GM21576 (cell line): Measurements from ENCODE around the gene PTPN6.
"Not testable (repeated sequence)": the region's sequence is repeated elsewhere in the genome, so short reads cannot be mapped to it uniquely, and the experiment has no call there.

Experiments used
- ATAC-seq: cut with Tn5 transposase; IDR thresholded peaks from one replicate; pipeline ENCODE4 v1.9.1; 2021; ENCODE audit warnings: mild to moderate bottlenecking, moderate library complexity; ENCODE audit not compliant: unreplicated experiment

Gene PTPN6

DNA sequence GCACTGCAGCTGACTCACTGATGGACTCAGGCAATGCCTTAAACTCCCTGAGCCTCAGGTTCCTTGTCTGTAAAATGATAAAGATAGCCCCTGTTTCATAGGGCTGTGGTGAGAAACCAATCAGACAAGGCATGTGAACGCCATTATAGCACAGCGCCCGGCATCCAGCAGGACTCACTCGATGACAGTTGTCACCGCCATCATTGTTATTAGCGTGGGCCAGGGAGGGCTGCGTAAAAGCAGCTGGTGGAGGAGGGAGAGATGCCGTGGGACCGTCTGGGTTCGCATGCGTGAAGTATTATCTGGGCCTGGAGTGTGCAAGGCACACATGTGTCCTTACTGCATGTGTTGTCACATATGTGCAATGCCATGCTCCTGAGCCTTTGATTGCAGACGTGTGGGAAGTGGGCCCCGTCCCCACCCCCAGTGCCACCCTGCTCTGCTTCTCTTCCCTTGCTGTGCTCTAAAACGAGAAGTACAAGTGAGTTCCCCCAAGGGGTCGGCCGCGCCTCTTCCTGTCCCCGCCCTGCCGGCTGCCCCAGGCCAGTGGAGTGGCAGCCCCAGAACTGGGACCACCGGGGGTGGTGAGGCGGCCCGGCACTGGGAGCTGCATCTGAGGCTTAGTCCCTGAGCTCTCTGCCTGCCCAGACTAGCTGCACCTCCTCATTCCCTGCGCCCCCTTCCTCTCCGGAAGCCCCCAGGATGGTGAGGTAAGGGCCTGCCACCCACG, at the start of gene PTPN6:
PTPN6 (plus strand) TSS at position 546 of the 730 bp plus-strand sequence; CDS start at position 703, 157 bp downstream.
- ATAC-seq, result no peak

DNA sequence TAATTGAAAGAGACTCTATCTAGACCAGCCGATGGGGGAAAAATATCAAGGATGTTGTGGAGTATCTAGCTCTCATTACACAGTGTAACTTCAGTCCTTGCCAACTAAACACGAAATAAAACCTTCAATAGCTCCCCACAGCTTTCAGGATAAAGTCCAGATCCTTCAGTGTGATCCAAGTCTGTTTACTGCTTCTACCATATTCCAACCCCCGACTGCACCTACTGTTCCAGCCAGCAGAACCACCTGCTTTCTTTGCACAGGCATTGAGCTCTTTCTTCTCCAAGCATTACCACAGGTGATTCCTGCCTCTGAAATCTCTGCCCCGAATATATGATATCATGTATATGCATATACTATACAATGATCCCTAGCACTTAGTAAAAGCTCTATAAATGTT, 48.7 kb upstream of the PTPN6 start:
- no peak for ATAC-seq

DNA sequence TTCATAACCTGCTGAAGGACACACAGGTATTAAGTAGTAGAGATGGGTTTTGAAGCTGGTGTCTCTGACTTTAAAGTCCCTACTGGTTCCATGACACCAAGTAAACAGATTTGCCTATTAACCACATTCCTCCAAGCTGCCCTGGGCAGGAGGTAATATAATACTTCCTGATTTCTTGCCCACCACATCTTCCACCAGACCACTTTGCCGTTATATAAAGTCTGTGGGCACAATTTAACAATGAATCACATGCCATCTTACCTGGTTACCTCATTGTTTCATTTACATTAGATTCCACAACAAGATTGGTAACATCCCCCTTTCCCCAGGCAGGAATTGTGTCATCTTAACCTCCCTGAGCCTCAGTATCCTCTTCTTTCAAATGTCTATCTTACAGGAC, 47.4 kb upstream of the PTPN6 start:
- ATAC-seq, result no peak

DNA sequence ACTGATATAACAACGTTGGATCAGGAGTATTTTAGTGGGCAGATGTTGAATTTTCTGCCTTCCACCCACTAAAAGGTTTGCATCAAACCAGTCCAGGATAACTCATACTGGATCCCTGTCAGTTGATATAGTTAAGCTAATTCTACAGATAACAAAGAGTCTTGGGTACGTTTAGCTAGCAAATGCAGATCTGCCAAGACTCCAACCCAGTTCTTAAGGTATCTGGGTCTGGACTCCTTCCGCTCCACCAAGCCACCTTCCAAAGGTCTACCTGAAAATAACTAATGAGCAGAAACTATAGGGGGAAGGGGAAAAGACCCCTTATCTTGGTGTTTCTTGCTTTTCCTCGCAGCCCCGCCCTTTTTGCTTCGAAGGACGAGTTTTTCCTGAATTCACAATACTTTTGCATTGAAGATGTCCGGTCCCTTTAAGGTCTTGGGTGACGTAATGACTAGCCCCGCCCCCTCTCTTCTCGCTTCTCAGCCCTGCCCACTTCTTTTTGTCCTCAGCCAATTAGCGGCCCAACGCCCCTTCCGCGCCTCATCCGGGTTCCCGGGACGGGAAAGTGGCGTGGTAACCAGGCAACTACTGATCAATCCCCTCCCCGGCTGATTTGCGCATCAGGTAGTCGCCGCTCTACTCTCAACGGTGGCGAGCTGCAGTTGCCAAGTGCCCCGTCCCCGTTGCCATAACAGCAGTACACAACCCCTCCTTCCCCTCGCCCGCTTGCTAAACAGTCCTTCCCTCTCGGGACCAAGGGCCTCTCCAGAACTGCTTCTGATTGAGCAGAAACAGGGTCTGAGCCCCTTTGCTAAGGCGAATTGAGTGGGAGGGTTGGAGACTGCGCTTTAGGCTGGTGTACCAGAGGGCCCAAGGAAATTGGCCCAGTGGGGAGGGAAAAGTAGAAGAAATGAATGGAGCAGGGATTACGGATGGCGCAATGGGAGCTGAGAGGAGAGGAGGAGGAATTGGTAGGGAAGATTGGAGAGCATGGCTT, 46.6 kb upstream of the PTPN6 start, which contains the start of gene LRRC23:
LRRC23 (plus strand) TSS at position 543 of the 997 bp plus-strand sequence. CDS start 812 bp downstream, outside the sequence.
- ATAC-seq, result peak; percentile 90

DNA sequence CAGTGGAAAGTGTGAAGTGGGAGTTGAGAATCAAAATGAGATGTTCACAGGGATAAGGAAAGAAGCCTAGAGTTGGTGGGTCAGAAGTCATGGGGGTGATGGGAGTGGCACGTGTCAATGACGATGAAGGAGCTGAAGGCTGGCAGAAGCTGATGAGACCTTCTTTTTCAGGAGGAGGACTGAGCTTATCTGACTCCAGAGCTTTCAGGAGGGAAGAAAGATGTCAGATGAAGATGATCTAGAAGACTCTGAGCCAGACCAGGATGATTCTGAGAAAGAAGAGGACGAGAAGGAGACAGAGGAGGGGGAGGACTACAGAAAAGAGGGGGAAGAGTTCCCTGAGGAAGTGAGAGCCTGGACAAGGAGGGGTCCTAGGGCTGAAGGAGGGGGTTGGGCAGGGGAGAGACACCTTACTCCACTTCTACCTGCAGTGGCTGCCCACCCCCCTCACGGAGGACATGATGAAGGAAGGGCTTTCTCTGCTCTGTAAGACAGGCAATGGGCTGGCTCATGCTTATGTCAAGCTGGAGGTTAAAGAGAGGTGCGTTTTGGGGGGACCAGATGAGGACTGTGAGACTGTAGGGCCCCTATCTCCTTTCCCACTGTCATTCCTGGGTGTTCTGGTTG, 45.6 kb upstream of the PTPN6 start:
- no peak for ATAC-seq

DNA sequence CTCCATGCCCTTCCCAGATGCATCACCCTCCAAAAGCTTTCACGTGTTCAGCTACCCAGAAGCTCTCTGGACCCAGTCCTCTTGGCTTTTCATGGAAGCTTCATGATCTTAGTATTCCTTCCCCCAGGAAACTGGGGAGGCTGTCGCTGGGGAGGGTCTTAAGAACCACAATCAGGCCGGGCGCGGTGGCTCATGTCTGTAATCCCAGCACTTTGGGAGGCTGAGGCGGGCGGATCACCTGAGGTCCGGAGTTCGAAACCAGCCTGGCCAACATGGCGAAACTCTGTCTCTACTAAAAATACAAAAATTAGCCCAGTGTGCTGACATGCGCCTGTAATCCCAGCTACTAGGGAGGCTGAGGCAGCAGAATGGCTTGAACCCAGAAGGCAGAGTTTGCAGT, 43.0 kb upstream of the PTPN6 start:
- not testable (repeated sequence) for ATAC-seq

DNA sequence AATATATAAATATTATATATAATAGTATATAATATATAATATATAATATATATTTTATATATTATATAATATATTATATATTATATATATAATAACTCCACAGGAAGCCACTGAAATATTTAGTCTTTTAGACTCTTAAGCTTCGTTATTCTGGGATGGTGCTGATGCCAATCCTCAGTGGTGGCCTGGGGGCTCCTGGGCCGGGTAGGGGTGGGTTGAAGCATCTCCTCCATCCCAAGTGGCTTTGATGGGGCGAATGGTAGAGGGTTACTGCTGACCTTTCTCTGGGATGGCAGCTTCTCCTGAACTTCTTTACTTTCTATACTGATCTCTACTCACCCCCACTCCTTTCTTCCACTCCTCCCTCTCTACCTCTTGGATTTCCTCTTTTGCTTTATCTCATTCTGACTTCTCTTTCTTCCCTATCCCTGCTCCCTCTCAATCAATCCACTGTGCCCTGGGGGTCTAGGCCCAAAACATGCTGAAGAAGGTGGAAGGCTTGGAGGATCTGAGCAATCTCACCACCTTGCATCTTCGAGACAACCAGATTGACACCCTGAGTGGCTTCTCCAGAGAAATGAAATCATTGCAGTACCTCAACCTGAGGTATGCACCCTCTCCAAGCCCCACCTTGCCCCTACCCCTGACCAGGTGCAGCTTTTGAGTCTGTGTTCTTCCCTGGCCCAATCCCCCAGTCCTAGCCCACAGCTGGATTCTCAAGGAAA, 41.6 kb upstream of the PTPN6 start:
- no peak for ATAC-seq

DNA sequence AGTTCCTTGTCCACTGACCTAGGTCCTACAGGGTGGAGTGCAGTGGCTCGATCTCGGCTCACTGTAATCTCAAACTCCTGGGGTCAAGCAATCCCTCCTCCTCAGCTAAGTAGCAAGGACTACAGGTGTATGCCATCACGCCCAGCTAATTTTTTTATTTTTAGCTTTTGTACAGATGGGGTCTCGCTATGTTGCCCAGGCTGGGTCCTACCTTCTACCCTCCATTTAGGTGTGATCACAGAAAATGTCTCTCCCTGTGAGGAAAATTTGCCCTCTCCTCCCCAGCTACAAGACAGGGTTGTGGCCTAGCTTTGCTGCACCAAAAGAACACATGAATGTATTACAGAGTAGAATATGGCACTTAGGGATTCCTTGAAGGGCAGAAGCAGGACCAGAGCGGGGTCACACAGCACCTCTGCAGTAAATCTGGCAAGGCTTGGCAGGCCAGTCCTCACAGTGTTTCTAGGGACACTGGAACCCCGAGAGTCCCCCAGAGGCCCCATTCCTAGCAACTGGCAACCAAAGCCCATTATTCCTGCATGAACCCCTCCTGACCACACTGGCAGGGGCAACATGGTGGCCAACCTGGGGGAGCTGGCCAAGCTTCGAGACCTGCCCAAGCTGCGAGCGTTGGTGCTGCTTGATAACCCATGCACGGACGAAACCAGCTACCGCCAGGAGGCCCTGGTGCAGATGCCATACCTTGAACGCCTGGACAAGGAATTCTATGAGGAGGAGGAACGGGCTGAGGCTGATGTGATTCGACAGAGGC, 38.8 kb upstream of the PTPN6 start:
- ATAC-seq, result no peak

DNA sequence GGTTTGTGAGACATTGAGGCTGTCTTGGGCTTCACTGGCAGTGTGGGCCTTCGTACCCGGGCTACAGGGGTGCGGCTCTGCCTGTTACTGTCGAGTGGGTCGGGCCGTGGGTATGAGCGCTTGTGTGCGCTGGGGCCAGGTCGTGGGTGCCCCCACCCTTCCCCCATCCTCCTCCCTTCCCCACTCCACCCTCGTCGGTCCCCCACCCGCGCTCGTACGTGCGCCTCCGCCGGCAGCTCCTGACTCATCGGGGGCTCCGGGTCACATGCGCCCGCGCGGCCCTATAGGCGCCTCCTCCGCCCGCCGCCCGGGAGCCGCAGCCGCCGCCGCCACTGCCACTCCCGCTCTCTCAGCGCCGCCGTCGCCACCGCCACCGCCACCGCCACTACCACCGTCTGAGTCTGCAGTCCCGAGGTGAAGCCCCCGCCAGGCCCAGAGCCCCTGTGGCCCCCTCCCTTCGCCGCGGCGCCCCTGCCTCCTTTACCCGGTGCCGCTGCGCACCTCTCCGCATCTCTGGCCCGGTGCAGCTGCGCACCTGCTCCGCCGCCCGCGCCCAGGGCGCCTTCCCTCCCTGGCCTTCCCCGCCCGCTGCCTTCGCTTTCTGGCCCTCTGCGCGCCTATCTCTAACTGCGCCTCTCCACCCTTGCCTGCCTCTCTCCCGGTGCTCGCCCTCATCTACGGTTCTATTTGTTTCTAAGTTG, 36.8 kb upstream of the PTPN6 start, which contains the start of gene ENO2:
ENO2 (plus strand) TSS at position 335 of the 701 bp plus-strand sequence. CDS start 1,253 bp downstream, outside the sequence.
- ATAC-seq, result peak; percentile 70

DNA sequence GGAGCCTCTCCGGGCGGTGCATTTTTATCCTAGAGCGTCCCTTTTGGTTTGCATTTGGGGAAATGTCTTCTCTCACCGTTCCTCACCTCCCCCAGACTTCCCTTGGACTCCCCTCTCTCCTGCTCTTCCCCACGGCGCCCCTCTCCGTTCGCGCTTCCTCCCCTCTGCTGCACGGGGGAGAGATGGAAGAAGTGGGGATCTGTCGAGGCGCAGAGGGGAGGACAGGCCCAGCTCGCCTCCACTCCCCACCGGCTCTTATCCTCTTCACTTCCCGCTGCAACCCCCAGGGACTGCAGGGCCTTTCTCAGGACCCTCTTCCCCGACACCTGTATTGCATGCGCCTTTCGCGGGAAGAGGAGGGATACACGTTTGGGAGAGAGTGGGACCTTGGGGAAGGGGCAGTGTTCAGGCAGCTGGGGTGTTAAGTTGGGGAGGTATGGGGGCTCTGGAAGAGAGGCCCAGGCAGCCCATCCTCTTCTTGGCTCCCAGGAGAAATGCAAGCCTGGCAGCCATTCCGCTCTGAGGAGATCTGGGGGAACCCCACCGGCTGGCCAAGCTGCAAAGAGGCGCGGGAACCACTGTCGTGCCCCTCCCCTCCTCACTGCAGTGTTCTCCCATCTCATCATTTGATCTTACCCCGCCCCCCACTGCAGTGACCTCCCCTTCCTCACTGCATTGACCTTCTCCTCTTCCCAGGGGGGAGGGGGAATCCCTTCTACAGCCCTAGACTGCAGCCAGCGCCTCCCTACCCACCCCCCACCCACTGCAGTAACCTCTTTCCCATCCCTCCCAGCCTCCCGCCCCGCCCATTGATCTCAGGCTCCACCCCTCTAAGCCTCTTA, 36.0 kb upstream of the PTPN6 start:
- ATAC-seq, result no peak

DNA sequence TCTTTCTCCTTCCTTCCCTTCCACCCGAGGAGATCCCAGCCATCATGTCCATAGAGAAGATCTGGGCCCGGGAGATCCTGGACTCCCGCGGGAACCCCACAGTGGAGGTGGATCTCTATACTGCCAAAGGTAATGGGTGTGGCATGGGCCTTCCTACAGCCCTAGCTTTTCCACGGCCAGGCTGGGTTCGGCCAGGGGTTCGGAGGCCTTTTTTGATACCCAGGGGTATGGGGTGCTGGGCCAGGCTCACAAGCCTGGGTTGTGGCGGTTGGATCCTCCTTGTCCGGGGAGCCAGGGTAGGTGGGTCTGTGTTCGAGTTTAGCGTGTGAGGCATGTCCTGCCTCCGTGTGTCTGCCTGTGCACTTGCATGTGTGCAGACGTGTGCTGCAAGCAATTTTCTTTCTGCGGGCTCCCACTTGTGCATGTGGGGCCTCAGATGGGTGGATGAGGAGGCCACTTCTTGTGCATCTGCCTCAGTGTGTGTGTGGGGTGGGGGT, 35.3 kb upstream of the PTPN6 start:
- no peak for ATAC-seq

DNA sequence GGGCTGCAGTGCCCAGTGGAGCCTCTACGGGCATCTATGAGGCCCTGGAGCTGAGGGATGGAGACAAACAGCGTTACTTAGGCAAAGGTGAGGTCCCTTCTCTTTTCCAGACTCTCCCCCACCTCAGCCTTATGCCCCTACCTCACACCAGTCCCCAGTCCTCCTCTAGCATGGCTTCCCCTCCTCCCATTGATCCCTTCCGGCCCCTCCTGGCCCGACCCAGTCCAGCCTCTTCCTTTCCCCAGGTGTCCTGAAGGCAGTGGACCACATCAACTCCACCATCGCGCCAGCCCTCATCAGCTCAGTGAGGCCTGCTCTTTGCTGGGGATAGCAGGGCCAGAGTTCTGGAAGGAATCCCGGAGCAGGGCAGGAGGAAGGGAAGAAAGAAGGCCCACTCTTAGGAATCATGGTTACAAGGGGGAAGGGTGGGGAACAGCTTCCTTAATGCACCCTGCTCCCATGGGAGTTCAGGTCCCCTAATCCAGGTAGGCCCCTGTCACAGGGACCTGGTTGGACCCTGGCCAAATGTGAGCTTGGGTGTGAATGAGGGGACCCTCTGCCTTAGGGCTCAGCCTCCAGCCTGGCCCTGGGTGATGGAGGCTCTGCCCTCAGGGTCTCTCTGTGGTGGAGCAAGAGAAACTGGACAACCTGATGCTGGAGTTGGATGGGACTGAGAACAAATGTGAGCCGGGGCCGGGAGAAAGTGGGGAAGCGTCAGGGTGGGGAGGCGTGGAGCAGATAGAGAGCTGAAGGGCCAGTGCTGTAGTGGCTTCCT, 34.5 kb upstream of the PTPN6 start:
- ATAC-seq, result no peak

DNA sequence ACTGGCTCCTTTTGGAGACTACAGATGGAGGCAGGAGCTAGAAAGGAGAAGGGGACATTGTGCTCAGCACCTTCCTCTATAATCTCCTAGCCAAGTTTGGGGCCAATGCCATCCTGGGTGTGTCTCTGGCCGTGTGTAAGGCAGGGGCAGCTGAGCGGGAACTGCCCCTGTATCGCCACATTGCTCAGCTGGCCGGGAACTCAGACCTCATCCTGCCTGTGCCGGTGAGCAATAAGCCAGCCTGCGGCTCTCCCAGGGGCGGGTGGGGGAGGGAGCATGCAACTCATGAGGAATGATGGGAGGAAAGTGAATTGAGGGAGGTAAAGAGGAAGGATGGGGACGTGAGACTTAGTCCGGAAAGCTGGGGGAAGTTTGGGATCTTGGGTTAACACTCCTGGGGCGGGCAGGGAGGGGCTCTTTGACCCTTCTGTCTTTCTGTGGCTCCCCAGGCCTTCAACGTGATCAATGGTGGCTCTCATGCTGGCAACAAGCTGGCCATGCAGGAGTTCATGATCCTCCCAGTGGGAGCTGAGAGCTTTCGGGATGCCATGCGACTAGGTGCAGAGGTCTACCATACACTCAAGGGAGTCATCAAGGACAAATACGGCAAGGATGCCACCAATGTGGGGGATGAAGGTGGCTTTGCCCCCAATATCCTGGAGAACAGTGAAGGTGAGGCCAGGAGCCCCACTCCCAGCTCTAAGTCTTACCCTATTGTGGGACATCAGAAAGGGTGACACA, 33.5 kb upstream of the PTPN6 start:
- no peak for ATAC-seq

DNA sequence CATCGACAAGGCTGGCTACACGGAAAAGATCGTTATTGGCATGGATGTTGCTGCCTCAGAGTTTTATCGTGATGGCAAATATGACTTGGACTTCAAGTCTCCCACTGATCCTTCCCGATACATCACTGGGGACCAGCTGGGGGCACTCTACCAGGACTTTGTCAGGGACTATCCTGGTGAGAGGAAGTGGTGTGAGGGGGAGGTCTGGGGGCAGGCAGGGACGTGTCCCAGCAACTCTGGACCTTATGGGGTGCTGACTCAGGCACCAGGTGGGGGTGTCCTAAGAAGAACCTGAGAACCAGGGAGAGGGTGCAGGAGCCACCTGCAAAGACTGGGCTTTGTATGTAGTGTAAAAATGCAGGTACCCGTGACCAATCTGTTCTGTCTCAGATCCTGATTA, 31.6 kb upstream of the PTPN6 start:
- ATAC-seq, result no peak

DNA sequence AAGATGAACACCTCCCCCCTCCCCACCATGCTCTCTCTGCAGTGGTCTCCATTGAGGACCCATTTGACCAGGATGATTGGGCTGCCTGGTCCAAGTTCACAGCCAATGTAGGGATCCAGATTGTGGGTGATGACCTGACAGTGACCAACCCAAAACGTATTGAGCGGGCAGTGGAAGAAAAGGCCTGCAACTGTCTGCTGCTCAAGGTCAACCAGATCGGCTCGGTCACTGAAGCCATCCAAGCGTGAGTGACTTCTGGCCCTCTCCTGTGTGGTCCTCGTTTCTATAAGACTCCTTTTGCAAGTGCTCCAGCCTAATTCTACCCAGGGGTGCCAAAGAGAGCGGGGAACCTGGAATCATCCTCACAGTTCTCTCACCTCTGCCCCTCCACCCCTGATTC, 29.6 kb upstream of the PTPN6 start:
- no peak for ATAC-seq
